HepG2 (cell line): ENCODE results near the gene MED1. TPM values are rescaled to one million over a fixed set of nuclear protein-coding genes. Genes with fewer than 3 reads are reported as not detected.

Source experiments
- ATM ChIP-seq: fragments of 450-650 bp; IDR thresholded peaks from 2 replicates; pipeline ENCODE4 v1.7.1; 2017; ENCODE audit warnings: mild to moderate bottlenecking, borderline replicate concordance
- BRD4 ChIP-seq: sonication (generic); formaldehyde crosslinking; IDR thresholded peaks from 2 replicates; pipeline ENCODE4 v1.4.0; 2020; ENCODE audit warnings: missing genetic modification reagents
- CAMTA2 ChIP-seq: sonication (generic); formaldehyde crosslinking; IDR thresholded peaks from 2 replicates; pipeline ENCODE4 v1.4.0; 2020; ENCODE audit warnings: mild to moderate bottlenecking, missing genetic modification reagents, borderline replicate concordance
- CERS6 ChIP-seq: sonication (generic); formaldehyde crosslinking; IDR thresholded peaks from 2 replicates; pipeline ENCODE4 v1.5.0; 2020; ENCODE audit warnings: missing genetic modification reagents
- GATAD2A ChIP-seq: IDR thresholded peaks from 2 replicates; pipeline ENCODE4 v1.6.1; 2016
- IKZF5 ChIP-seq: IDR thresholded peaks from 2 replicates; pipeline ENCODE4 v1.6.1; 2018; ENCODE audit warnings: missing genetic modification reagents, mild to moderate bottlenecking, missing compliant biosample characterization
- NFIB ChIP-seq: sonication (generic); formaldehyde crosslinking; IDR thresholded peaks from 2 replicates; pipeline ENCODE4 v1.9.0; 2021; ENCODE audit warnings: missing genetic modification reagents, mild to moderate bottlenecking, borderline replicate concordance
- RXRA ChIP-seq: sonication (generic); formaldehyde crosslinking; IDR thresholded peaks from 2 replicates; pipeline ENCODE4 v1.5.1; 2020; ENCODE audit warnings: missing genetic modification reagents
- SATB2 ChIP-seq: sonication (generic); formaldehyde crosslinking; IDR thresholded peaks from 2 replicates; pipeline ENCODE4 v1.5.0; 2020; ENCODE audit warnings: missing genetic modification reagents
- ZBED4 ChIP-seq: sonication (generic); formaldehyde crosslinking; IDR thresholded peaks from 2 replicates; pipeline ENCODE4 v1.4.0; 2020; ENCODE audit warnings: missing genetic modification reagents, borderline replicate concordance
- ZBTB46 ChIP-seq: sonication (generic); formaldehyde crosslinking; IDR thresholded peaks from 2 replicates; pipeline ENCODE4 v1.4.0; 2020; ENCODE audit warnings: mild to moderate bottlenecking, missing genetic modification reagents, borderline replicate concordance
- ZFP91 ChIP-seq: sonication (generic); formaldehyde crosslinking; IDR thresholded peaks from 2 replicates; pipeline ENCODE4 v1.9.0; 2022; ENCODE audit warnings: missing genetic modification reagents, mild to moderate bottlenecking, borderline replicate concordance
- ZGPAT ChIP-seq: IDR thresholded peaks from 2 replicates; pipeline ENCODE4 v1.6.1; 2016; ENCODE audit warnings: mild to moderate bottlenecking
- ZNF235 ChIP-seq: sonication (generic); formaldehyde crosslinking; IDR thresholded peaks from 2 replicates; pipeline ENCODE4 v1.8.1; 2023; ENCODE audit warnings: mild to moderate bottlenecking, missing genetic modification reagents, borderline replicate concordance
- ZNF337 ChIP-seq: sonication (generic); formaldehyde crosslinking; IDR thresholded peaks from 2 replicates; pipeline ENCODE4 v1.5.1; 2020; ENCODE audit warnings: missing genetic modification reagents, low read depth, mild to moderate bottlenecking, borderline replicate concordance
- ZNF614 ChIP-seq: IDR thresholded peaks from 2 replicates; pipeline ENCODE4 v1.6.1; 2018; ENCODE audit warnings: missing biosample characterization, missing genetic modification reagents, inconsistent platforms, borderline replicate concordance
- ZNF670 ChIP-seq: sonication (generic); formaldehyde crosslinking; IDR thresholded peaks from 2 replicates; pipeline ENCODE4 v1.8.0; 2022; ENCODE audit warnings: mild to moderate bottlenecking, missing genetic modification reagents, borderline replicate concordance
- ZSCAN20 ChIP-seq: sonication (generic); formaldehyde crosslinking; IDR thresholded peaks from 2 replicates; pipeline ENCODE4 v1.4.0; 2020; ENCODE audit warnings: missing genetic modification reagents, mild to moderate bottlenecking, borderline replicate concordance
- polyA plus RNA-seq, 8 experiments: library from polyadenylated mRNA; depleted of rRNA in 3 of 8; stranded (reverse) in 7 of 8; unstranded in 1 of 8; fragments of >200 nt; fragmentation: Illumina TruSeq in 4 of 8; extraction: Trizol in 4 of 8; gene quantifications; 2 replicates each; pipeline versions ENCODE4 v1.2.1 to v1.2.3, GENCODE V29; 2011 to 2016; ENCODE audit warnings: low read depth in 4 of 8, missing spikeins in 1 of 8, mixed read lengths in 1 of 8; ENCODE audit not compliant: insufficient read depth in 1 of 8
- total RNA-seq, 5 experiments: library from RNA; depleted of rRNA; stranded (reverse); fragments of >200 nt; fragmentation: Illumina TruSeq; extraction: Trizol; gene quantifications; 2 replicates each; pipeline ENCODE4 v1.2.3, GENCODE V29; 2016; ENCODE audit warnings: low read depth in 1 of 5

The MED1 gene
- total and polyA plus RNA-seq, 2 of the 13 experiments (the other 11 are each of a cell fraction or from before 2014, with no cell fraction given) = 37.5 to 40.1 TPM

GRCh38 chr17:39402244-39402889, 48.7 kb downstream of the MED1 start (continued):
- no peak for TF ChIP-seq ZFP91 (CRISPR knock-in tag)
- TF ChIP-seq NFIB (CRISPR knock-in tag) = no peak
- no peak for TF ChIP-seq ZNF235
- no peak for TF ChIP-seq ZSCAN20 (CRISPR knock-in tag)
- TF ChIP-seq ZNF337 (CRISPR knock-in tag) = no peak
- TF ChIP-seq RXRA (CRISPR knock-in tag) = no peak
- 0 out of 2 replicates have a peak, but pooled peaks have one; percentile 15 for TF ChIP-seq ZNF670 (CRISPR knock-in tag)
- peak; percentile 54; the same call in 1 of the 2 replicates for TF ChIP-seq IKZF5 (CRISPR knock-in tag)
- TF ChIP-seq ATM = no peak
- TF ChIP-seq ZNF614 = peak; percentile 25; the same call in 1 of the 2 replicates
- no peak for TF ChIP-seq SATB2 (CRISPR knock-in tag)
- TF ChIP-seq CAMTA2 = no peak
- no peak for TF ChIP-seq BRD4 (CRISPR knock-in tag)
- no peak for TF ChIP-seq CERS6
- TF ChIP-seq ZBED4 = 0 out of 2 replicates have a peak, but pooled peaks have one; percentile 34
- no peak; the same call in 1 of the 2 replicates for TF ChIP-seq ZGPAT
- no peak for TF ChIP-seq GATAD2A (CRISPR knock-in tag)
- TF ChIP-seq ZBTB46 (CRISPR knock-in tag) = 0 out of 2 replicates have a peak, but pooled peaks have one; percentile 4
